DND-41 (cell line): ENCODE results near the gene VPS4B.

ENCODE experiments used
- ATAC-seq: fragments of 200-7000 bp; cut with Tn5 transposase; 3 replicates; pipeline ENCODE4 v1.9.1; 2021; ENCODE audit warnings: low read depth; ENCODE audit not compliant: insufficient read depth
- DNase-seq: peaks from one replicate; pipeline ENCODE4 v3.0.0-alpha.2; 2020
- H2AFZ ChIP-seq: 2 replicates; pipeline ENCODE4 v1.6.0; 2012; ENCODE audit warnings: low read depth, low read length
- H3K27ac ChIP-seq: 2 replicates; pipeline ENCODE4 v1.5.1; 2012; ENCODE audit warnings: low read length, inconsistent platforms
- H3K27me3 ChIP-seq: fragments of 200-600 bp; sonication (generic); 2 replicates; pipeline ENCODE4 v1.6.0; 2012; ENCODE audit warnings: low read length, mild to moderate bottlenecking, inconsistent platforms; ENCODE audit not compliant: insufficient read depth, poor library complexity
- H3K36me3 ChIP-seq: 2 replicates; pipeline ENCODE4 v1.5.1; 2012; ENCODE audit warnings: low read length, inconsistent platforms; ENCODE audit not compliant: insufficient read depth
- H3K4me1 ChIP-seq: 2 replicates; pipeline ENCODE4 v1.5.1; 2012; ENCODE audit warnings: mild to moderate bottlenecking, low read length; ENCODE audit not compliant: insufficient read depth
- H3K4me2 ChIP-seq: 2 replicates; pipeline ENCODE4 v1.6.0; 2012; ENCODE audit warnings: mild to moderate bottlenecking, moderate library complexity, low read length, inconsistent platforms; ENCODE audit not compliant: insufficient read depth
- H3K4me3 ChIP-seq, 2 experiments: fragments of 200-600 bp in 1 of 2; shearing (Covaris generic) in 1 of 2; 2 replicates each; pipeline ENCODE4 v1.5.1; 2012 to 2016; ENCODE audit warnings: inconsistent platforms in 2 of 2, low read length in 2 of 2, mild to moderate bottlenecking in 2 of 2, low read depth in 1 of 2, moderate library complexity in 1 of 2
- H3K79me2 ChIP-seq: 2 replicates; pipeline ENCODE4 v1.6.0; 2012; ENCODE audit warnings: low read length, inconsistent platforms; ENCODE audit not compliant: insufficient read depth
- H3K9ac ChIP-seq: 2 replicates; pipeline ENCODE4 v1.6.0; 2012; ENCODE audit warnings: low read depth, mild to moderate bottlenecking, inconsistent platforms, low read length, moderate library complexity
- H3K9me3 ChIP-seq: 2 replicates; pipeline ENCODE4 v1.5.1; 2012; ENCODE audit warnings: low read length, moderate library complexity, mild to moderate bottlenecking, inconsistent platforms; ENCODE audit not compliant: insufficient read depth, severe bottlenecking
- H4K20me1 ChIP-seq: 2 replicates; pipeline ENCODE4 v1.6.0; 2012; ENCODE audit warnings: low read length; ENCODE audit not compliant: insufficient read depth
- EZH2 ChIP-seq: IDR thresholded peaks from 3 replicates; pipeline ENCODE4 v1.6.1; 2012; ENCODE audit warnings: borderline replicate concordance, low read depth, mild to moderate bottlenecking, moderate library complexity, low read length, inconsistent platforms; ENCODE audit not compliant: severe bottlenecking
- TF ChIP-seq, protein P1 (sequence below): IDR thresholded peaks from 2 replicates; pipeline ENCODE4 v1.5.1; 2012; ENCODE audit warnings: borderline replicate concordance, low read length, moderate library complexity, mild to moderate bottlenecking; ENCODE audit not compliant: poor library complexity, severe bottlenecking; ENCODE audit errors: extremely low read depth

Gene VPS4B

DNA sequence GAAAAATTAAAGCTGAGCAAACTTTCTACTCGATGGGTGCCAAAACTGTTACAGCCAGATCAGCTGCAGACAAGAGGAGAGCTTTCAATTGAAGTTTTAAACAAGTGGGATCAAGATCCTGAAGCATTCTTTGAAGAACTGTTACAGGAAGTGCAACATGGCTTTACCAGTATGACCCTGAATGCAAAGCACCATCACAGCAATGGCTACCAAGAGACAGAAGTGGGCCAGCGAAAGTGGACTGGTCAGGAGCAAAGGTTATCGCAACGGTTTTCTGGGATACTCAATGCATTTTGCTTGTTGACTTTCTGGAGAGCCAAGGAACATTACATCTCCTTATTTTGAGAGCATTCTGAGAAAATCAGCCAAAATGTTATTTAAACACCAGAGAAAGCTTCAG is 45.4 kb upstream of the VPS4B start:
- Histone ChIP-seq H3K79me2 (no peaks in the 10 kb centered on the region), H3K4me1 (no peaks in the 10 kb centered on the region), H3K27me3 (peaks cover 8% of the 10 kb centered on the region), H2AFZ (no peak overlapping the region), H4K20me1 (no peaks in the 10 kb centered on the region), H3K4me2 (no peak overlapping the region), H3K9ac (no peak overlapping the region), H3K4me3 (no peak overlapping the region), H3K27ac (no peak overlapping the region), H3K9me3 (no peaks in the 10 kb centered on the region), H3K36me3 (no peaks in the 10 kb centered on the region)
- TF ChIP-seq EZH2 = no peak
- TF ChIP-seq, protein P1, sequence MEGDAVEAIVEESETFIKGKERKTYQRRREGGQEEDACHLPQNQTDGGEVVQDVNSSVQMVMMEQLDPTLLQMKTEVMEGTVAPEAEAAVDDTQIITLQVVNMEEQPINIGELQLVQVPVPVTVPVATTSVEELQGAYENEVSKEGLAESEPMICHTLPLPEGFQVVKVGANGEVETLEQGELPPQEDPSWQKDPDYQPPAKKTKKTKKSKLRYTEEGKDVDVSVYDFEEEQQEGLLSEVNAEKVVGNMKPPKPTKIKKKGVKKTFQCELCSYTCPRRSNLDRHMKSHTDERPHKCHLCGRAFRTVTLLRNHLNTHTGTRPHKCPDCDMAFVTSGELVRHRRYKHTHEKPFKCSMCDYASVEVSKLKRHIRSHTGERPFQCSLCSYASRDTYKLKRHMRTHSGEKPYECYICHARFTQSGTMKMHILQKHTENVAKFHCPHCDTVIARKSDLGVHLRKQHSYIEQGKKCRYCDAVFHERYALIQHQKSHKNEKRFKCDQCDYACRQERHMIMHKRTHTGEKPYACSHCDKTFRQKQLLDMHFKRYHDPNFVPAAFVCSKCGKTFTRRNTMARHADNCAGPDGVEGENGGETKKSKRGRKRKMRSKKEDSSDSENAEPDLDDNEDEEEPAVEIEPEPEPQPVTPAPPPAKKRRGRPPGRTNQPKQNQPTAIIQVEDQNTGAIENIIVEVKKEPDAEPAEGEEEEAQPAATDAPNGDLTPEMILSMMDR = no peak
- ATAC-seq = no peak
- DNase-seq = no peak

DNA sequence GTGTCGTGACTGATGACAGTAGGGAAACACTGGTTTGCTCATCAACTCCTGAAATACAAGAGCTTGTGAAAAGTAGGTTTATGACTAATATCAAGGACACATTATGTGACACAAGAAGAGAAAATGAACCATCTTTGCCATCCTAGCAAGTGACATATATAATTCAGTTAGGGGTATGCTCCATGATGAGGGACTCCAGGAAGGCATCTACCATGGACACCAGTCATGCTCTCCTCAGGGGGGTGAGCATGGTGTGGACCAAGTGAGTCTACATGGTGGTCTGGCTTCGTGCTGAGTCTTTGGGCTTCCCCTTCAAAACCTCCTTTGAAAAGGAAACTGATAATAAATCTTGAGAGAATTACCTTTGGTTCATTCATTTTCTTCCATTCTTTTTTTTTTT is 42.8 kb upstream of the VPS4B start:
- no peak for ATAC-seq
- no peak for TF ChIP-seq EZH2
- TF ChIP-seq, protein P1 = no peak
- Histone ChIP-seq H3K36me3 (no peaks in the 10 kb centered on the region), H3K27me3 (peaks cover 10% of the 10 kb centered on the region), H3K27ac (no peak overlapping the region), H2AFZ (no peak overlapping the region), H3K9me3 (no peaks in the 10 kb centered on the region), H3K4me2 (no peak overlapping the region), H4K20me1 (no peaks in the 10 kb centered on the region), H3K9ac (no peak overlapping the region), H3K4me1 (no peaks in the 10 kb centered on the region), H3K4me3 (no peak overlapping the region), H3K79me2 (no peaks in the 10 kb centered on the region)
- no peak for DNase-seq

DNA sequence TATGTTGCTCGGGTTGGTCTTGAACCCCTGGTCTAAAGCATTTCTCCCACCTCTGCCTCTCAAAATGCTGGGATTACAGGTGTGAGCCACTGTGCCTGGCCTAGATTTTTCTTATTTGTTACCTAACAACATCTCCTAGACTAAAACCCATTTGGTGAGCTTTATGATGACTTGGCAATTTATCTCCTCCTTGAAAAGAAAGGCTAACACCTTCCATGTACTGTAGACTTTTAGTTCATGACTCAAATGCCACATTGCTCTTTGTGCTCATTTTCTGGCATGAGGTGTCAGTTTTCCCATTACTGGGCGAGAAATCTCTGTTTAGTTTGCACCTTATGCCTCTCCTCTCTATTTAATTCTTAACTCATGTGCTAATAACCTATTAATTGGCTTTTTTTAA is 42.2 kb upstream of the VPS4B start:
- Histone ChIP-seq H4K20me1 (no peaks in the 10 kb centered on the region), H3K9me3 (no peaks in the 10 kb centered on the region), H3K4me1 (no peaks in the 10 kb centered on the region), H3K36me3 (no peaks in the 10 kb centered on the region), H2AFZ (no peak overlapping the region), H3K9ac (no peak overlapping the region), H3K27me3 (peaks cover 10% of the 10 kb centered on the region), H3K4me3 (no peak overlapping the region), H3K79me2 (no peaks in the 10 kb centered on the region), H3K4me2 (no peak overlapping the region), H3K27ac (no peak overlapping the region)
- TF ChIP-seq, protein P1 = no peak
- TF ChIP-seq EZH2 = no peak
- DNase-seq (no peak), ATAC-seq (no peak)

- no peak overlapping the region for H3K9ac ChIP-seq
- DNase-seq = no peak
- no peaks in the 10 kb centered on the region for H4K20me1 ChIP-seq
- H3K4me2 ChIP-seq = no peak overlapping the region
- H3K36me3 ChIP-seq = no peaks in the 10 kb centered on the region
- TF ChIP-seq EZH2 = no peak
- TF ChIP-seq, protein P1 = no peak
- peaks cover 5% of the 10 kb centered on the region for H3K27me3 ChIP-seq
- H3K27ac ChIP-seq = no peak overlapping the region
- H3K79me2 ChIP-seq = no peaks in the 10 kb centered on the region
- H3K9me3 ChIP-seq = no peaks in the 10 kb centered on the region
- H3K4me1 ChIP-seq = no peaks in the 10 kb centered on the region
- H3K4me3 ChIP-seq = no peak overlapping the region
- ATAC-seq = no peak
- no peak overlapping the region for H2AFZ ChIP-seq
These were observed 38.1 kb upstream of the VPS4B start for GRCh38 chr18:63460414-63460813.
